Activated CD4-positive, alpha-beta T cell treated with anti-CD3 and anti-CD28 coated beads for 24 hours (primary cell): ENCODE data around the gene DTL.
"Not testable (repeated sequence)": the region's sequence is repeated elsewhere in the genome, so short reads cannot be mapped to it uniquely, and the experiment has no call there.

Experiments used
- DNase-seq, 2 donors: peaks; one replicate each; pipeline ENCODE4 v3.0.0-alpha.2; 2020; ENCODE audit warnings: low read depth in 2 of 2

The DTL gene, protein sequence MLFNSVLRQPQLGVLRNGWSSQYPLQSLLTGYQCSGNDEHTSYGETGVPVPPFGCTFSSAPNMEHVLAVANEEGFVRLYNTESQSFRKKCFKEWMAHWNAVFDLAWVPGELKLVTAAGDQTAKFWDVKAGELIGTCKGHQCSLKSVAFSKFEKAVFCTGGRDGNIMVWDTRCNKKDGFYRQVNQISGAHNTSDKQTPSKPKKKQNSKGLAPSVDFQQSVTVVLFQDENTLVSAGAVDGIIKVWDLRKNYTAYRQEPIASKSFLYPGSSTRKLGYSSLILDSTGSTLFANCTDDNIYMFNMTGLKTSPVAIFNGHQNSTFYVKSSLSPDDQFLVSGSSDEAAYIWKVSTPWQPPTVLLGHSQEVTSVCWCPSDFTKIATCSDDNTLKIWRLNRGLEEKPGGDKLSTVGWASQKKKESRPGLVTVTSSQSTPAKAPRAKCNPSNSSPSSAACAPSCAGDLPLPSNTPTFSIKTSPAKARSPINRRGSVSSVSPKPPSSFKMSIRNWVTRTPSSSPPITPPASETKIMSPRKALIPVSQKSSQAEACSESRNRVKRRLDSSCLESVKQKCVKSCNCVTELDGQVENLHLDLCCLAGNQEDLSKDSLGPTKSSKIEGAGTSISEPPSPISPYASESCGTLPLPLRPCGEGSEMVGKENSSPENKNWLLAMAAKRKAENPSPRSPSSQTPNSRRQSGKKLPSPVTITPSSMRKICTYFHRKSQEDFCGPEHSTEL

DNA sequence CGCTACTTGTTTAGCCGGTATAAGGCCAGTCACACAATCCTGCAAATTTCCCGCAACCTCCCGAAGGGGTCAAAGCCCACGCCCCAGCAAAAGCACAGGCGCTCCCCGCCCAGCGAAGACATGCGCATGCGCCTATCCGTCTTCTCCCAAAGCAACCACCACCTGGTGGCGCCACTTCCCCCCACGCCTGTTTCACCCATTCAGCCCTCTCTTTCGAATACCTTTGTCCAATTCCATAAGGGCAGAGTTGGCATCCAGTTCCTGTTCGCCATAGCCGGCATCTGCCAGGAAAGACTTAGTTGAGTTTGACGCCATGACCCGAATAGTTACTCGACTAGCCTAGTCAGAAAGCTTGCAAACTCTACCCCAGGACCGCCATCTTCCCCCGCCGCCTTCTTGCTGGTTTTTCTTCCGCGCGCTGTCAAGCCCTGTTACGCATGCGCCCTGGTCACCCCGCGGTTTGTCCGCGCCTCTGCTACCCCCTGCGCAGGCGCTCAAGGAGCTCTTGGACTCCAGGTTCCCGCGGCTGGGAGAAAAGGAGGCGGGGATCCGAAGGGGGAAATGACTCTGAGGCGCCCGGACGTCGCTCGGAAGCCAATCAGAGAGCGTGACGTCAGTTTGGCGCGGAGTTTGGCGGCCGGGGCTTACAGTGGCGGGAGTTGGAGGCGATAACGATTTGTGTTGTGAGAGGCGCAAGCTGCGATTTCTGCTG is at the start of gene DTL, which contains the start of gene INTS7:
Gene DTL (plus strand): TSS at position 626 of the 712 bp plus-strand sequence. CDS start 143 bp downstream, outside the sequence.
Gene INTS7 (minus strand): TSS at position 435 of the 712 bp plus-strand sequence. CDS start 120 bp downstream, at position 315.
- peak; percentile 95 to 96 for DNase-seq

DNA sequence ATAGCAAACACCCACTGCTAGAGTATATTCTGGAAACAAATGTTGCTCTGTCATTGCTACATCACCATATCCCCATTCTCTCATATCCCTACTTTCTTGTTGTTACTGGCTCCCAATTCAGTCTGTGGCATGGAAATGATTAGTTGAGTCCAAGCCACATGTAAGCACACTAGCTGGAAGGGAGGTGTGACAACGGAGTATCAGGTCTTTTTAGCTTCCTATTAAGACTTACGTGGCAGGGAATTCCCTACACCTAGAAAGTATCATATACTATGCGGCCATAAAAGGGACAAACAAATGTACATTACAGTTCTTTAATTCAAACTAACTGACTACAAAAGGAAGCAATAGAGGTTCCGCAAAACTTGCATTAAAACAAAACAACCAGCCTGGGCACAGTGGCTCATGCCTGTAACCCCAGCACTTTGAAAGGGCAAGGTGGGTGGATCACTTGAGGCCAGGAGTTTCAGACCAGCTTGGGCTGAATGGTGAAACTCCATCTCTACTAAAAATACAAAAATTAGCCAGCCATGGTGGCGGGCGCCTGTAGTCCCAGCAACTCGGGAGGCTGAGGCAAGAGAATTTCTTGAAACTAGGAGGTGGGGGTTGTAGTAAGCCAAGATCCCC is 48.8 kb upstream of the DTL start:
- no peak for DNase-seq

DNA sequence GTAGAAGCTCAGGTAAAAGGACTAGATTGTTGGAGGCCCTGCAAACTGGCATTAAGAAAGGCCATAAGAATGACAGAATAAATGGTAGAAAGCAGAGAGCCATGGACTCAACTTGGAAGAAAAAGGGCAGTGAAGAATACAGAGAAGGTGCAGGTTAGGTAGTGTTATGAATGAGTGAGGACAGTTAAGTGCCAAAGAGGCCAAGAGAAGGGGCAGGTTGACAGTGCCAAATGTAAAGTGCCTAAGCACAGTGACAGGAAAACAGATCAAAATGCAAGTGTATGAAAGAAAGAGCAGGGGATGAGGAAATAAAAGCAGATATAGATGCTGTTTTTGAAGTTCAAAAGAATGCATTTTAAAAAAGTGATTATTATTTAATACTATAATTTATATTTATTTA is 43.9 kb upstream of the DTL start:
- DNase-seq: no peak

DNA sequence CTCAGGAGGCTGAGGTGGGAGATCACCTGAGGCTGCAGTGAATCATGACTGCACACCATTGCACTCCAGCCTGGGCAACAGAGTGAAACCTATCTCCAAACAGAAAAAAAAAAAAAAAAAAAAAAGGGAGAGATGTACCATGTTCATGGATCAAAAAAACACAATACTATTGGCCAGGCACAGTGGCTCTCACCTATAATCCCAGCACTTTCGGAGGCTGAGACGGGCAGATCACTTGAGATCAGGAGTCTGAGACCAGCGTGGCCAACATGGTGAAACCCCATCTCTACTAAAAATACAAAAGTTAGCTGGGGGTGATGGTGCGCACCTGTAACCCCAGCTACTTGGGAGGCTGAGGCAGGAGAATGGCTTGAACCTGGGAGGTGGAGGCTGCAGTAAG is 38.1 kb upstream of the DTL start:
- not testable (repeated sequence) for DNase-seq

DNA sequence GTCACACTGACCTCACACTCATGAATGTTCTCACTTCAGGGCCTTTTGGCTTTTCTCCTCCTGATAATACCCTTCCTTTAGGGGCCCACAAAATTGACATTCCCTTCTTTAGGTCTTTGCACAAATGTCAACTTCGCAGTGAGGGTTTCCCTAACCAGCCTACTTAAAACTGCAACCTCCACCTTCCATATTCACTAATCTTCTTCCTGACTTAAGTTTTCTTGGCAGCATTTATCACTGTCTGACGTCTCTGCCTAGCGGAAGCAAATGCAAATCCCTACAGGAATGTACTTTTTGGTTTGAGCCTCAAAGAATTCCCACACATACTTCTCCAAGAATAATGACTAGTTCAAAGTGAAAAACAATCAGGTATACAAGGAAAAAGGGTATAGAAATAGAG is 33.0 kb upstream of the DTL start:
- DNase-seq: no peak

DNA sequence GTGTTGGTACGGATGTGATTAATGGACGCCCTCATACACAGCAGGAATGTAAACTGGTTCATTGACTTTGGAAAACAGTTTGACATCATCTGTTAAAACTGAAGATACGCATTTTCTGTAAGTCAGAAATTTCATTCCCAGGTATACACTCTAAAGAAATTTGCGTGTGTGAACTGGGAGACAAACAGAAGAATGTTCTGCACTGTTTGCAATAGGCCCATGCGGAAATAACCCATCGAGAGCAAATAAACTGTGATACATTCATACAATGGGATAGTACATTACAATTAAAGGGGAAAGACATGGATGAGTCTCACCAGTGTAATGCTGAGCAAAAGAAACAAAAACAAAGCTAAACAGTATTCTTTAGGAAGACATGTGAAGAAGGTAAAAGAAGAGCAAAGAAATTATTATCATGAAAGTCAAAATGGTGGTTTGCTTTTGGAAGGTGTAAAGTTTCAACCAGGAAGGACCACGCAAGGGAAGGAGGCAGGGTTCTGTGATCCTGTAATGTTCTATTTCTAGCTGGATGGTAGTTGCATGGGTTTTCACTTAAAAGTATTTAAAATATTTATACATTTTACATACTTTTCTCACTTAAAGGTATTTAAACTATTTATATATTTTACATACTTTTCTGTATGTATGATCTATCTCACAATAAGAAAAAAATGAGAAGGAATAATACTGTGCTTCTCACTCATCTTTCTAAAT is 30.5 kb upstream of the DTL start:
- DNase-seq: no peak

DNA sequence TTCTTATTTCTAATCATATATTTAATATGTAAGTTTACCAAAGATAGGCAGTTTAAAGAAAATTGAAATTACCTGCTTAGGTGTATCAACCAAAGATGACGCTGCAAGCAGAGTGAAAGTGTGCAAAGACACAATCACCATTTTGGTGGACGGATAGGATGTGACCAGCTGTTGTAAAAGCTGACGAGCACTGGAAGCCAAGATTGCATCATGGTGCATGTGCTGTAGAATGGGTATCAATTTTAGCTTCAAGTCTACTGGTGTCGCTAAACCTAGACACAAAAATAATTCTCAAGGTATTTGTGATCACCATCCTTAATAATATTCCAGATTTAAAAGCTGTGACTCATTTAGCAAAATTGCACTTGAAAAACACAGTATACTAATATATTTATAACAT is 28.4 kb upstream of the DTL start:
- no peak for DNase-seq

DNA sequence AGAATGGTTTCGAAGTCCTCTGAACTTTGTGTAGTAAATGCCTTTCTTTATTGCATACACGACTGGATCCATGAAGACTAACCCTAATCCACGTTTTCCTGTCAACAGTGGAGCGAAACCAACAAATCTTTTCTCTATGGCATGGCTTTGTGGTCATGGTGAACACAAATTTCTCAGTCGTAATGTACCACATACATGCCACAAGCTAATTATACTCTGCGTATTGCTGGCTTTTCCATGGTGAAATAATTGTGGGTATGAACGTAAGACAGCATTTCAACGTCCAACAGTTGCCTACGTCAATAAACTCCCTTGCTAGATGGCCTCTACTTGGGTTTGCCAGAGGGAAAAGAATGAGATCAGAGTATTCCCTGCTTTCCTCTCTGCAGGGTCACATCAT is 27.7 kb upstream of the DTL start:
- no peak for DNase-seq

DNA sequence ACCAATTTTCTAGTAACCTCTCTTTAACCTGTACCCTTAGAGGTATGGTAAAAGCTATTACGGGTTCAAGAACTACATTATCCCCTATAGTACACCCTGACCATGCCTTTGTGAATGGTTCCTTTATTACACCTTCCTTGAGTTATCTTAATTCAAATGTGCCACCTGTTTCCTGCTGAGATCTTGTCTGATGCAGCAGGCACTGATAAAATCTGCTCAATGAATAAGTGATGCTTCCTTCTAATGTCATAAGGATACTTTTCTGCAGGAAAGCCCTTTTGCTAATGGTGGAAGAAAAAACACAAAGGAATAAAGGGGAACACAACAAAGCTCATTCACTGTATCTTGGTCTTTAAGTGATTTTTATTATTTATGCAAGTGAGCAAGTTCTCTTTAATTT is 26.0 kb upstream of the DTL start:
- DNase-seq: no peak

DNA sequence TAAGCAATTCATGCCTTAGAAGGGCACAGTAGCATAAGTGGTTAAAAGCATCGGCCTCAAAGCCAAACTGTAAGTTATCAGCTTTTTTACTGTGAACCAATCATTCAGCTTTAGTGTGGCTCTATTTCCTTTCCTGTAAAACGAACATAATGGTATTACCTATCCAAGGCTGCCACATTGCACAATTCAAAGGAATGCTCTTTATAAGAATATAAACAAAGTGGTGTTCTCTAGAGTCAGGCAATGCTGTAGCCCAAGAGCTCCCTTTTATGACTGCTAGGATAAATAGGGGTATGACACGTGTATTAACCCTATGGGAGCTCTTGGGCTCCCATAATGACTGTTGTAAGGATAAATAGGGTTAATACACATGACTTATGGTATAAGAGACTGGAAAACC is 25.5 kb upstream of the DTL start:
- DNase-seq: no peak

DNA sequence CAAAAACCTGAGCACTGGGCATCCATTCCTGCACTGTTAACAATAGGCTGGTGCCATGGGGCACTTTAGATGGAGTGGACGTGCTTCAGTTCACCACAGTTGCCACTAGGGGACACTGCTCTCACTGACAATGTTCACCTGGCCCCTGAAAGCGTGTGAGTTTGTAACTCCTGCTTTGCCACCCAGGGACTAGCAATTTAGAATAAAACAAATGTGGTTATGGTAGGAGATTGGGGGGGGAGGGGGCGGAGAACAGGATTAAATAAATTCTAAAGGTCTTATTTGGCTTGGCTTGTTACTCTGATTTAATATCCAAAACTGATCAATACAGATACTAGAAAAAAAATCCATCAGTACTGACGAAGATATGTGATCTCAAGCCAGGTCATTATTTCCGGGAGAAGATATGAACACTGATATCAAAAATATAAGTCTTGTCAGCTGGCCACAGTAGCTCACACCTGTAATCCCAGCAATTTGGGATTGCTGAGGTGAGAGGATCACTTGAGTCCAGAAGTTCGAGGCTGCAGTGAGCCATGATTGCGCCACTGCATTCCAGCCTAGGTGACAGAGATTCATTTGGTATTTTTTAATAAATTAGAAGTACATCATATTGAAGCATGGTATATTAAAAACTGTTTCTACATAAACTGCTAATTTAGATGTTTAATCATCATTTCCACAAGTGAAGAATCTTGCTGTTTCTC is 23.4 kb upstream of the DTL start:
- peak; percentile 41 to 45 for DNase-seq

DNA sequence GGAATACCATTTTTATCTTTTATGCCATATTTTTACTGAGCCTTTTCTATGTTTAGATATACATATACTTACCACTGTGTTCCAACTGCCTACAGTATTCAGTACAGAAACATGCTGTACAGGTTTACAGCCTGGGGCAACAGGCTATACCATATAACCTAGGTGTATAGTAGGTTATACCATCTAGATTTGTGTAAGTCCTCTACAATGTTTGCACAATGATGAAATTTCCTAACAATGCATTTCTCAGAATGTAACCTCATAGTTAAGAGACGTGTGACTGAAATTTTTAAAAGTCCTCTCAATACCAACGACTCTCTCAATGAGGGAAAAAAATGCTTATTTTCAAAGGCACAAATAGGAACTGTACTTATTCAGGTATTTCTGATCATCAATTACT is 21.9 kb upstream of the DTL start:
- DNase-seq: no peak

DNA sequence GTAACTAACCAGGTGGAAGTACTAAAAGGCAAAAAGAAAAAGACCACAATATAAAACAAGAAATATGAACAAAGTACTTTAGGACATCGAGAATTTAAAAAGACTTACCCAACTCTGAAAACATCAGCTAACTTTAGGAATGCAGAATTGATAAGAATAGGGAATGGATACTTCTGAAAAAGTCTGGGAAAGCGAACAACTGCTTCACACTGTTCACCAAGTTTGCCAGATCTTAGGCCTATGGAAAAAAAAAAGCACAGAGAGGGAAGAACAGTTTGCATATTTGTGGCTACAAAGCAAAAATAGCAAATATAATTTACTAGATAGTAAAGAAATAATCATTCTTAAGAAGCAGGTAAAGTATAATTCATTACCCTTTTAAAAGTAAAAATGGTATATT is 14.6 kb upstream of the DTL start:
- DNase-seq: no peak

DNA sequence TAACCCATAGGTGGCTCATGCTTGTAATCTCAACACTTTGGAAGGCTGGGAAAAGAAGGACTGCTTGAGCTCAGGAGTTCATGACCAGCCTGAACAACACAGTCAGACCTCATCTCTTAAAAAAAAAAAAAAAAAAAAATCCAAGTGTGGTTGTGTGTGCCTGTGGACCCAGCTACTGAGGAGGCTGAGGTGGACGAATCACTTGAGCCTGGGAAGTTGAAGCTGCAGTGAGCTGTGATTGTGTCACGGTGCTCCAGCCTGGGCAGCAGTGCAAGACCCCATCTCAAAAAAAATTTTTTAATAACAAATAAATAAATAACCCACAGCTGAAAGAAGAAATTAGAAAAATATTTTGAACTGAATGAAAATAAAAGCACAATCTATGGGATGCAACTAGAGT is 14.0 kb upstream of the DTL start:
- no peak for DNase-seq

DNA sequence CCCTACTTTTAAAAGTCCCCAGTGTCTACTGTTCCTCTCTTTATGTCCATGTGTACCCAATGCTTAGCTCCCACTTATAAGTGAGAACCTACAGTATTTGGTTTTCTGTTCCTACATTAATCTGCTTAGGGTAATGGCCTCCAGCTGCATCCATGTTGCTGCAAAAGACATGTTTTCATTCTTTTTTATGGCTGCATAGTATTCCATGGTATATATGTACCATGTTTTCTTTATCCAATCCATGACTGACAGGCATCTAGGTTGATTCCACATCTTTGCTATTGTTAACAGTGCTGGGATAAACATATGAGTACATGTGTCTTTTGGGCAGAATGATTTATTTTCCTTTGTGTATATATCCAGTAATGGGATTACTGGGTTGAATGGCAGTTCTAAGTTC is 12.6 kb upstream of the DTL start:
- DNase-seq: not testable (repeated sequence)

DNA sequence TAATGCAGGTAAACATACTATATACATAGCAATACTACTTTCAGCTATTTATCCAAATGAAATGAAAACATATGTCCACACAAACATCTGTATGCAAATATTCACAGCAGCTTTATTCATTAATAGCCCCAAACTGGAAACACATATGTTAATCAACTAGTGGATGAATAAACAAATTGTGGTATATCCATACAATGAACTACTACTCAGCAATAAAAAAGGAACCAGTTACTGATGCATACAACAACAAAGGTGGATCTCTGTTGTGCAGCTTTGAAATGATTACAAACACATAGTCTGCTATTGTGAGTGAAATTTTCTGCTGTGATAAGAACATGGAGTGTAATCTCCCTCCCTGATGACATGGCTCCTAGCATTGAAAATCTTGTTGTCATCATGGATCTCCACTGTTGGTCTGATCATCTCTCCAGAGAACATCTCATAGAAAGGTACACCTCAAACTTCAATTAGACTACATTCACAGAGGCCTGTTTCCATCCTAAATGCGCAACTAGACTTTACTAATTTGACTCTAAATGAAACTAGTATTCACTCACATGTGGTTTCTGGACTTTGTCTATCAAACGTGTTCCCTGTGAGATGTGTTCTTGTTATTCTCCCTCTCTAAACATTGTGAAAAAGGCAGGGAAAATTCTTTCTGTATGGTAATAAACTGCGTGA is 10.9 kb upstream of the DTL start:
- no peak for DNase-seq

DNA sequence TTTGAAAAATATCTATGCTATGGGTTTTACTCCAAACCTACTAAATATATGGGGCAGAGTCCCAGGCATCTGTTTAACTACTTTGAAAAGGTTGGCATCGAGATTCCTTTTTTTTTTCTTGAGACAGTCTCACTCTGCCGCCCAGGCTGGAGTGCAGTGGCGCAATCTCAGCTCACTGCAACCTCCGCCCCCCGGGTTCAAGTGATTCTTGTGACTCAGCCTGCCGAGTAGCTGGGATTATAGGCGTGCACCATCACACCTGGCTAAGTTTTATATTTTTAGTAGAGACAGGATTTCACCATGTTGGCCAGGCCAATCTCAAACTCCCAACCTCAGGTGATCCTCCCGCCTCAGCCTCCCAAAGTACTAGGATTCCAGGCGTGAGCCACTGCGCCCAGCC is 7.8 kb upstream of the DTL start:
- not testable (repeated sequence) for DNase-seq

DNA sequence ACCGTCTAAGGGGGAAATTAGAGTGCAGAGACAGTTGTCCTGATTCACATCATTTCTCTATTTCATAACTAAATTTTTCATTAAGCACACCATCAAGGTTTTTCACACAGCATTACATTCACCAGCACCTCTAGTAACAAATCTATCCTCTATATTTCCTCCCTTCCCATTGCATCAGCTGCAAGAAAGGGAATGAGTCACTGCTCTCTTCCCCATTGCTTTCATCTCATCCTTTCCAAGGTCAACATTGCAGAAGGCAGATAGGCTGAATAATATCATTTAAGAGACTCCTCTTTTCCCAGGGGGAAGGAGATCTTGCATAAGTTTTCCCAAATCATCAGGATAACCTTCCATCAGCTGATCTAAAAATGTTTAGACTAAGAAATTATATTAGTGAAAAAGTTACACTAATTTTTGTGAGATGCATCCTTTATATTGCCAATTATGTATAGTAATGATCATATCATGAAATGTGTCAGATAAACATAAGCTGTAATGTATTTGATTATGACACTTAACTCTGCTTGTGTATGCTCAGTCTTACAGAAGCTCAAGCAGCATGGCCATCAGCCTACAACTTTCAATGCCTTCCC is 4.5 kb upstream of the DTL start:
- DNase-seq: no peak

DNA sequence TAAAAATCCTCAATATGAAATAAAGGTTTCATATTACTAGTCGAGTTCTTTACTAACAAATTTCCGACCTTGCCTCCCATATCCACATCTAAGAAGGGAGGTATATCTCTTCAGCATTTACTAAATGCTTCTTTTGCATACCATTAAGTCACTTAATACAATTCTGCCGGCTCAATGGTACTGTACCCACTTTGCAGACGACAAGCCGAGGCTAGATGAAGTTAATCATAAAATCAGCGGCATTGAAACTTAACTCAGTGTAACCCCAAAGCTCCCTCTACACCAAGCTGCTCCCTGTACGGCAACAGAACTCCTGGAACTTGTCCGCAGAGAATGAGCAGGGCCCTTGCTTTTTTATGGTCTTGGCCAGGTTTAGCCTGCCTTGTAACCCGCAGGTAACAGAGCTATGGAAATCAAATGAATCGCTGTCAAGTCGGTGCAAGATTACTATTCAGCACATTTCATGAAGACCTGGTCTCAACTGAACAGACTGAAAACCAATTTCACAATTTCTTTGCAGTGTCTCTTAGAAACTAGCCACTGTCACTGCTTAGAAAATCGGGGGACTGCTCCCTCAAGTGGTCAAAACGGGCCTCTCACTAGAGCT is 929 bp upstream of the DTL start:
- DNase-seq: no peak
